CD8-positive, alpha-beta memory T cell (primary cell): ENCODE measurements around the gene NPHP4. TPM values are rescaled to one million over a fixed set of nuclear protein-coding genes. Genes with fewer than 3 reads are reported as not detected.
A peak's percentile ranks its signal among the peaks of the same experiment; 100 is the strongest.

Experiments used
- CTCF ChIA-PET: fragments of 350-600 bp; sonication (Branson Sonifier 250); formaldehyde crosslinking; loops from one replicate; lab custom pipeline; 2021; ENCODE audit warnings: antibody characterized with exemption; lab: Charles Lee
- POLR2A ChIA-PET: fragments of 350-600 bp; sonication (Branson Sonifier 250); formaldehyde crosslinking; loops from one replicate; lab custom pipeline; 2021; ENCODE audit warnings: antibody characterized with exemption; lab: Charles Lee
- DNase-seq, 5 donors: peaks; one replicate each; pipeline versions ENCODE4 v3.0.0 to v3.0.0-alpha.2; 2020 to 2022; ENCODE audit warnings: mixed read lengths in 1 of 5
- H3K27ac ChIP-seq: one replicate; pipeline ENCODE4 v1.7.0; 2013; ENCODE audit warnings: low read depth, mild to moderate bottlenecking, low read length, moderate library complexity
- H3K27me3 ChIP-seq: 2 replicates; pipeline ENCODE4 v1.7.0; 2013; ENCODE audit warnings: low read length, mild to moderate bottlenecking; ENCODE audit not compliant: insufficient read depth, poor library complexity, severe bottlenecking
- H3K36me3 ChIP-seq: 2 replicates; pipeline ENCODE4 v1.7.0; 2013; ENCODE audit warnings: mild to moderate bottlenecking, low read length, moderate library complexity; ENCODE audit not compliant: insufficient read depth
- H3K4me1 ChIP-seq: 2 replicates; pipeline ENCODE4 v1.7.0; 2013; ENCODE audit warnings: mild to moderate bottlenecking, low read length, moderate library complexity; ENCODE audit not compliant: insufficient read depth
- H3K4me3 ChIP-seq: 2 replicates; pipeline ENCODE4 v1.7.0; 2013; ENCODE audit warnings: mild to moderate bottlenecking, low read length
- H3K9me3 ChIP-seq: 2 replicates; pipeline ENCODE4 v1.7.0; 2013; ENCODE audit warnings: mild to moderate bottlenecking, low read length
- H3K27ac Mint-ChIP-seq, 8 donors: one replicate each; pipeline ENCODE4 v1.8.0; 2020 to 2021; ENCODE audit warnings: mixed read lengths in 8 of 8, mild to moderate bottlenecking in 6 of 8, inconsistent platforms in 3 of 8, moderate library complexity in 3 of 8
- H3K27me3 Mint-ChIP-seq, 2 donors: one replicate each; pipeline ENCODE4 v1.8.0; 2020 to 2021; ENCODE audit warnings: mixed read lengths in 2 of 2, mild to moderate bottlenecking in 1 of 2, moderate library complexity in 1 of 2
- H3K36me3 Mint-ChIP-seq, 3 donors: one replicate each; pipeline ENCODE4 v1.8.0; 2020 to 2021; ENCODE audit warnings: mixed read lengths in 3 of 3, inconsistent platforms in 1 of 3, mild to moderate bottlenecking in 1 of 3
- H3K4me1 Mint-ChIP-seq, 3 donors: one replicate each; pipeline ENCODE4 v1.8.0; 2020 to 2021; ENCODE audit warnings: mixed read lengths in 3 of 3, inconsistent platforms in 1 of 3, mild to moderate bottlenecking in 1 of 3
- H3K4me3 Mint-ChIP-seq, 7 donors: one replicate each; pipeline ENCODE4 v1.8.0; 2020 to 2021; ENCODE audit warnings: mixed read lengths in 7 of 7, mild to moderate bottlenecking in 6 of 7, moderate library complexity in 4 of 7, inconsistent platforms in 2 of 7
- H3K9me3 Mint-ChIP-seq, 5 donors: one replicate each; pipeline ENCODE4 v1.8.0; 2020 to 2022; ENCODE audit warnings: mixed read lengths in 5 of 5, mild to moderate bottlenecking in 3 of 5, moderate library complexity in 2 of 5, inconsistent platforms in 1 of 5
- polyA plus RNA-seq: library from polyadenylated mRNA; unstranded; fragments of 300-500 nt; fragmentation: Illumina TruSeq; gene quantifications from one replicate; pipeline ENCODE4 v1.2.3, GENCODE V29; 2021
- total RNA-seq, 2 experiments: library from RNA; stranded (reverse); gene quantifications; one replicate each; pipeline ENCODE4 v1.2.3, GENCODE V29; 2021

The NPHP4 gene
- total and polyA plus RNA-seq, 3 experiments from 2014 or later = 1.2 to 11.5 (median 11.2) TPM

- Mint-ChIP-seq H3K9me3 (peaks cover 0 to 3% (median 0%) of the 10 kb centered on the region in 5 donors), H3K27me3 (peaks cover 11 to 61% of the 10 kb centered on the region in 2 donors), H3K4me3 (no peak overlapping the region), H3K27ac (no peak overlapping the region), H3K4me1 (no peaks in the 10 kb centered on the region), H3K36me3 (no peaks in the 10 kb centered on the region)
- no peaks in the 10 kb centered on the region for H3K4me1 ChIP-seq
- POLR2A ChIA-PET = no interaction called here
- H3K4me3 ChIP-seq = no peak overlapping the region
- CTCF ChIA-PET = no interaction called here
- DNase-seq = no peak
- no peaks in the 10 kb centered on the region for H3K36me3 ChIP-seq
- H3K9me3 ChIP-seq = no peaks in the 10 kb centered on the region
- H3K27ac ChIP-seq = no peak overlapping the region
- H3K27me3 ChIP-seq = no peaks in the 10 kb centered on the region
Observed at GRCh38 chr1:5819391-5820025, 172.7 kb downstream of the NPHP4 start.

- ChIA-PET POLR2A (no interaction called here), CTCF (no interaction called here)
- peaks cover 11 to 65% of the 10 kb centered on the region in 2 donors for H3K27me3 Mint-ChIP-seq
- H3K9me3 Mint-ChIP-seq = no peaks in the 10 kb centered on the region
- DNase-seq = no peak
- Histone ChIP-seq H3K4me1 (no peaks in the 10 kb centered on the region), H3K27me3 (no peaks in the 10 kb centered on the region), H3K36me3 (no peaks in the 10 kb centered on the region), H3K9me3 (no peaks in the 10 kb centered on the region), H3K27ac (no peak overlapping the region), H3K4me3 (no peak overlapping the region)
- H3K4me1 Mint-ChIP-seq = no peaks in the 10 kb centered on the region
- H3K4me3 Mint-ChIP-seq = no peak overlapping the region
- no peaks in the 10 kb centered on the region for H3K36me3 Mint-ChIP-seq
- H3K27ac Mint-ChIP-seq = no peak overlapping the region
Observed at GRCh38 chr1:5818755-5819154, 173.5 kb downstream of the NPHP4 start.

- Histone ChIP-seq H3K4me3 (no peak overlapping the region), H3K4me1 (no peaks in the 10 kb centered on the region), H3K36me3 (no peaks in the 10 kb centered on the region), H3K27ac (no peak overlapping the region), H3K9me3 (no peaks in the 10 kb centered on the region), H3K27me3 (no peaks in the 10 kb centered on the region)
- no peak overlapping the region for H3K27ac Mint-ChIP-seq
- no peak overlapping the region for H3K4me3 Mint-ChIP-seq
- ChIA-PET CTCF (no interaction called here), POLR2A (no interaction called here)
- no peaks in the 10 kb centered on the region for H3K36me3 Mint-ChIP-seq
- DNase-seq = no peak
- no peaks in the 10 kb centered on the region for H3K4me1 Mint-ChIP-seq
- no peaks in the 10 kb centered on the region for H3K9me3 Mint-ChIP-seq
- H3K27me3 Mint-ChIP-seq = peaks cover 14 to 60% of the 10 kb centered on the region in 2 donors
Observed at GRCh38 chr1:5815716-5816115, 176.5 kb downstream of the NPHP4 start.

- CTCF ChIA-PET = no interaction called here
- Mint-ChIP-seq H3K9me3 (no peaks in the 10 kb centered on the region), H3K36me3 (no peaks in the 10 kb centered on the region), H3K27me3 (peaks cover 14 to 56% of the 10 kb centered on the region in 2 donors), H3K27ac (no peak overlapping the region), H3K4me3 (no peak overlapping the region), H3K4me1 (no peaks in the 10 kb centered on the region)
- Histone ChIP-seq H3K9me3 (no peaks in the 10 kb centered on the region), H3K27me3 (no peaks in the 10 kb centered on the region), H3K4me1 (no peaks in the 10 kb centered on the region), H3K4me3 (no peak overlapping the region), H3K36me3 (no peaks in the 10 kb centered on the region), H3K27ac (no peak overlapping the region)
- POLR2A ChIA-PET = no interaction called here
- no peak for DNase-seq
Observed at GRCh38 chr1:5815211-5815610, 177.0 kb downstream of the NPHP4 start.

- no peaks in the 10 kb centered on the region for H3K27me3 ChIP-seq
- Mint-ChIP-seq H3K9me3 (no peaks in the 10 kb centered on the region), H3K27ac (no peak overlapping the region), H3K4me3 (peak overlapping the region in 1 of 7 donors; percentile 78), H3K36me3 (no peaks in the 10 kb centered on the region), H3K4me1 (no peaks in the 10 kb centered on the region), H3K27me3 (peaks cover 14 to 48% of the 10 kb centered on the region in 2 donors)
- no peak overlapping the region for H3K27ac ChIP-seq
- H3K9me3 ChIP-seq = no peaks in the 10 kb centered on the region
- no peak for DNase-seq
- no peak overlapping the region for H3K4me3 ChIP-seq
- ChIA-PET CTCF (no interaction called here), POLR2A (no interaction called here)
- H3K36me3 ChIP-seq = no peaks in the 10 kb centered on the region
- H3K4me1 ChIP-seq = no peaks in the 10 kb centered on the region
Observed at GRCh38 chr1:5814046-5814619, 178.1 kb downstream of the NPHP4 start.

- Mint-ChIP-seq H3K4me3 (no peak overlapping the region), H3K9me3 (no peaks in the 10 kb centered on the region), H3K27ac (no peak overlapping the region), H3K36me3 (no peaks in the 10 kb centered on the region), H3K4me1 (no peaks in the 10 kb centered on the region), H3K27me3 (peaks cover 13 to 42% of the 10 kb centered on the region in 2 donors)
- Histone ChIP-seq H3K27ac (no peak overlapping the region), H3K4me1 (no peaks in the 10 kb centered on the region), H3K4me3 (no peak overlapping the region), H3K36me3 (no peaks in the 10 kb centered on the region), H3K9me3 (no peaks in the 10 kb centered on the region), H3K27me3 (no peaks in the 10 kb centered on the region)
- DNase-seq = no peak
- ChIA-PET POLR2A (no interaction called here), CTCF (no interaction called here)
Observed at GRCh38 chr1:5813480-5813879, 178.7 kb downstream of the NPHP4 start.

Other genes starting within 250 kb of the NPHP4 start
- gene KCNAB2, start 53.5 kb upstream of the NPHP4 start, total RNA-seq = 100 to 1,000 TPM; 171 TPM
- 52.6 TPM for gene KCNAB2, start 53.5 kb upstream of the NPHP4 start, polyA plus RNA-seq
- under 1 TPM; 0.61 to 0.82 TPM for gene CHD5, start 187.9 kb upstream of the NPHP4 start, total RNA-seq
- not detected for gene CHD5, start 187.9 kb upstream of the NPHP4 start, polyA plus RNA-seq
- gene RPL22, start 207.2 kb upstream of the NPHP4 start, total RNA-seq = 100 to 1,000 TPM; 397 to 449 TPM
- gene RPL22, start 207.2 kb upstream of the NPHP4 start, polyA plus RNA-seq = 213 TPM
- gene RNF207, start 213.7 kb upstream of the NPHP4 start, total RNA-seq = 10 to 100 TPM; 10.8 to 12.8 TPM
- 0.22 TPM for gene RNF207, start 213.7 kb upstream of the NPHP4 start, polyA plus RNA-seq
- 10 to 100 TPM; 79.1 to 79.4 TPM for gene ICMT, start 243.5 kb upstream of the NPHP4 start, total RNA-seq
- 24.4 TPM for gene ICMT, start 243.5 kb upstream of the NPHP4 start, polyA plus RNA-seq